SK-N-MC (cell line): ENCODE data around the gene RDH5.

Experiments used
- EZH2 ChIP-seq: fragments of 200-600 bp; sonication (generic); IDR thresholded peaks from one replicate; pipeline ENCODE4 v1.6.1; 2017; ENCODE audit warnings: antibody characterized with exemption
- POLR2AphosphoS5 ChIP-seq: IDR thresholded peaks from 2 replicates; pipeline ENCODE4 v1.6.1; 2012; ENCODE audit warnings: mild to moderate bottlenecking, low read depth, low read length, borderline replicate concordance

DNA sequence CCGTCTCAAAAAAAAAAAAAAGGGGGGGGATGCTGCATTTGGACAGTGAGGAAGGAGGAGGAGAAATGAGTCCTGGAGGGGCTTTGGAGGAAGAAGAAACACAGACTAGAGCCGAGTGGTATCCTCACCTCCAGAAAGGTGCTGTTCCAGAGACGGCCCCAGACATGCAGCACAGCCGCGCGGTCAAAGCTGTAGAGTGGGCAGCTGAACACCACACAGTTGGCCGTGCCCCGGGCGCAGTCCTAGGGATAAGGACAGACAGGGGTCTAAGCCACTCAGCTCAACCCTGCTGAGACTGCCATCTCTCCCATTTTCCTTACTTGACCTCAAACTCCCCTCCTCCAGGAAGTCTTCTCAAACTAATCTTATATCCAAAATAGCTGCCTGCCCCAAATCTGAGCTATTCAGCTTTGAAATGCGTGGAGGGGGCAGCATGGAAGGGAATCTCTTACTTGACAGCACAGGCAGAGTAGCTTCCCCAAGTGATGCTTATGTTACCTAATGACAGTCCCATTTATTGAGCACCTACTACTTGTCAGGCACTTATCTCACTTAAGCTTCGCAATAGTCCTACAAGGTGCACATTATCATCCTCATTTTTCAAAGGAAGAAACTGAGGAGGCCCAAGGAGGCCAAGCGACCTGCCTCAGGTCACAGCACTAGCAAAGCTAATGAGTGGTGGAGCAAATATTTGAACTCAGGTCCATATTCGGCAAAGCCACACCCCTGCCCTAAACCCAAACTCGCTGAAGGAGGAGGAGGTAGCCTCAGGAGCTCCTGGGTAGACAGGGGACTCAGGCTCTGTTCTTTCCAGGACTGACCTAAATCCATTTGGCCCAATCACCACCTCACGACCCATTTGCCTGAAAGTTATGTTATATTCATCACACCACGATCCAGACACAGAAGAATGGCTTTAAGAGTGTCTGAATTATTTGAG, 31.2 kb upstream of the RDH5 start:
- TF ChIP-seq EZH2 (no peak), POLR2AphosphoS5 (no peak)
